Neural cell (in vitro differentiated cells): ENCODE measurements around the gene SLC24A3.

ENCODE experiments used
- EP300 ChIP-seq: fragments of 450-650 bp; conservative IDR thresholded peaks from 2 replicates; pipeline ENCODE4 v1.6.1; 2014; ENCODE audit warnings: antibody characterized with exemption, mild to moderate bottlenecking, moderate library complexity; ENCODE audit not compliant: poor library complexity, severe bottlenecking
- EZH2 ChIP-seq: fragments of 200-600, 300-800 bp; shearing (Covaris generic), sonication (generic); IDR thresholded peaks from 2 replicates; pipeline ENCODE4 v1.6.1; 2014; ENCODE audit warnings: antibody characterized with exemption, low read length, borderline replicate concordance, mild to moderate bottlenecking; ENCODE audit not compliant: insufficient read depth, poor library complexity, severe bottlenecking
- POLR2AphosphoS5 ChIP-seq: IDR thresholded peaks from 2 replicates; pipeline ENCODE4 v1.6.1; 2012
- TAF1 ChIP-seq: IDR thresholded peaks from 2 replicates; pipeline ENCODE4 v1.6.1; 2012; ENCODE audit warnings: low read depth
- TF ChIP-seq, protein P1 (sequence below): fragments of 450-650 bp; IDR thresholded peaks from 2 replicates; pipeline ENCODE4 v1.5.1; 2014; ENCODE audit warnings: antibody characterized with exemption, mild to moderate bottlenecking, moderate library complexity; ENCODE audit not compliant: poor library complexity, severe bottlenecking

- TF ChIP-seq, protein P1, sequence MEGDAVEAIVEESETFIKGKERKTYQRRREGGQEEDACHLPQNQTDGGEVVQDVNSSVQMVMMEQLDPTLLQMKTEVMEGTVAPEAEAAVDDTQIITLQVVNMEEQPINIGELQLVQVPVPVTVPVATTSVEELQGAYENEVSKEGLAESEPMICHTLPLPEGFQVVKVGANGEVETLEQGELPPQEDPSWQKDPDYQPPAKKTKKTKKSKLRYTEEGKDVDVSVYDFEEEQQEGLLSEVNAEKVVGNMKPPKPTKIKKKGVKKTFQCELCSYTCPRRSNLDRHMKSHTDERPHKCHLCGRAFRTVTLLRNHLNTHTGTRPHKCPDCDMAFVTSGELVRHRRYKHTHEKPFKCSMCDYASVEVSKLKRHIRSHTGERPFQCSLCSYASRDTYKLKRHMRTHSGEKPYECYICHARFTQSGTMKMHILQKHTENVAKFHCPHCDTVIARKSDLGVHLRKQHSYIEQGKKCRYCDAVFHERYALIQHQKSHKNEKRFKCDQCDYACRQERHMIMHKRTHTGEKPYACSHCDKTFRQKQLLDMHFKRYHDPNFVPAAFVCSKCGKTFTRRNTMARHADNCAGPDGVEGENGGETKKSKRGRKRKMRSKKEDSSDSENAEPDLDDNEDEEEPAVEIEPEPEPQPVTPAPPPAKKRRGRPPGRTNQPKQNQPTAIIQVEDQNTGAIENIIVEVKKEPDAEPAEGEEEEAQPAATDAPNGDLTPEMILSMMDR, result no peak
- no peak for TF ChIP-seq EZH2
- no peak for TF ChIP-seq TAF1
- no peak for TF ChIP-seq POLR2AphosphoS5
- TF ChIP-seq EP300, result no peak
These were observed 89.4 kb downstream of the SLC24A3 start for GRCh38 chr20:19301843-19302242.
